Tongue (tissue), 2 donors: Measurements from ENCODE around the gene PPOX. TPM values are rescaled to one million over a fixed set of nuclear protein-coding genes. Genes with fewer than 3 reads are reported as not detected.
A peak's percentile ranks its signal among the peaks of the same experiment; 100 is the strongest.

Source experiments
- DNase-seq: peaks from one replicate; pipeline ENCODE4 v3.0.0-alpha.2; 2015
- total RNA-seq: library from RNA; depleted of rRNA; stranded (reverse); fragments of >200 nt; gene quantifications from one replicate; pipeline ENCODE4 v1.2.3, GENCODE V29; 2014

Gene PPOX
- total RNA-seq, 1 donor from 2014 or later: 15.2 TPM

- peak; percentile 80 for DNase-seq
Measured at GRCh38 chr1:161198194-161198896, 32.1 kb downstream of the PPOX start.

DNA sequence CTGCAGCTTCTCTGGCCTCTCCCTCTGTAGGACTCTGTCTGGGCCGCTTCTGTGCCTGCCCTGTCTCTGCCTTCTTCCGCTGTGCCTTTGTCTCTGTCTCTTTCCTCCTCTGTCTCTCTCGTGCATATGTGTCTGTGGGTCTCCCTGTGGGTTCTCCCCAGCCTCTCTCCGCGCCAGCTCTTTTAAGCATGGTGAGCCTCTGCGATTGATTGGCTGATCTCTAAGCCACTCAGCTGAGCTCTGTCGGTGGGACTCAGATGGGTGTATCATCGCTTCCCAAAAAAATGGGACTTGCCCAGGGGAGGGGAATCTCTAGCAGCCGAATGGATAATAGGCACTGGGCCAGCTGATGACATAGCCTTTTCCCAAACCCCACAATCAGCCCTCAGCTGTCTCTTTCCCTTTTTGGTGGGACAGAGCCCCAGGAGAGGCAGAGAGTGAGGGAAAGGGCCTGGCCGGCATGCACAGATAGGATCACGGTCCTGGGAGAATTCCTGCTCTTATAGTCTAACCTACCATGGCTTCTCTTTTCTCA lies 32.7 kb downstream of the PPOX start, which contains the start of gene ADAMTS4:
Gene ADAMTS4, minus strand, starts transcription at position 158 of the 535 bp plus-strand sequence. CDS start 427 bp downstream, outside the sequence.
- peak; percentile 89 for DNase-seq

DNA sequence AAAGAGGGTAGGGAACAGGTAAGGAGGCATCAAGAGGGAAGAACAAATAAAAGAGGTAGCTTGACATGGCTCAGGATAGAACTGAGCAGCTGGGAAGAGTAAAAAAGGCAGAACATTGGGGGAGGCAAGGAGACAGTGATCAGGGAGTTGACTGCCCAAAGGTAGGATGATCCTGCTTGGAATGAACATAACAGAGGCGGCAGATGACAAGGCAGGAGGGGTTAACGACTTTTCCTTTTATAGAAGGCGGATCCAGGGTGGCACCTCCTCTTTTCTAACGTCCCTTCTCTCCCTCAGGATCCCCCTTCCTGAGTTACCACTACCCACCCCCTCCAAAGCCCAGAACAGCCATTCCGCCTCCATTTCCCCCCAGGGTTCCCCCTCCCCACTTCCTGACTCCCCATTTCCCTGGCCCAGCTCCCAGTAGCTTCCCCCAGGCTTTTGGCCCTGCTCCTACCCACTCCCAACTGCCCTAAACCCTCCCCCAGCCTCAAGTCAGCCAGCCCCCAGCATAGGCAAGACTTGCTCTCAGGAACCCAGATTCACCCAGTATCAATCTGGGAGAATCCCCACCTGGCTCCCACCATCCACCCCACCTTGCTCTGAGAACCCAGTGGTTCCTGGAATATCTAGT lies 33.4 kb downstream of the PPOX start:
- DNase-seq: no peak

GRCh38 chr1:161200421-161200991 lies 34.3 kb downstream of the PPOX start:
- DNase-seq: no peak

DNA sequence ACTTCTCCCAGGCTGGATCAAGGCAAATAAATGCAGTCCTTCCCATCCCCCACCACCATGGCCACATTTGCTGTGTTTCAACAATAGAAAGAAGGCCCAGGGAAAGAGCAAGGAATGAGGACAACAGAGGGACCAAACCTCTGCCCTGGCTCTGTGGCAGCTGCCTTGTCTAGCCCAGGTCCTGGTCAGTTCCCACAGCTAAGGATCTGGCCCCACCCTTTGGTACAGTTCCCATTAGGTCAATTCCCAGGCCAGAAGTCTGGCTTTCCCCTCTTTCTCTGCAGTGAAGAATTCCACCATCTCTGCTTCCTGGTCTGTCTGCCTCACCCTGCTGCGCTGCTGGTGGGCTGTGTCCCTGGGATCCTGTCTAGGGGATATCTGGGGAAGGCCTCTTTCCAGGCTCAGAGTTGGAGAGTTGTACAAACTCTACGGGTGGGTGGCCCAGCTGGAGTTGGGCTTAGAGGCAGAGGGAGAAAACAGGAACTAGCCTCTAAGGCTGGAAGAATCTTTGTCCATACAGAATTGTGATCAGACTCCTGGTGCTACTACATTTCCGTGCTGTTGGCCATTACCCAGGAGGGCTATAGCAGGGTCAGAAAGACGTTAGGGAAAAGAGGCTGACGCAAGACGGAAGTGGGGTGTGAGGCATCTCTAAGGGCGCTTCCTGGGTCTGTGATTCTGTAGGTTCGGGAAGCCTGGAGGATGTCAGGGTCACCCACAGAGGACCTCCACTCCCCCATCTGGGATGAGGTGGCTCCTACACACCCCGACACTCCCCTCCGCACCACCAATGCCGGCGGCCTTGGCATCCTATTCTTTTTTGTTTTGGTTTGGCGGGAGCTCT lies 35.0 kb downstream of the PPOX start:
- peak; percentile 33 for DNase-seq

- peak; percentile 99 for DNase-seq
Measured at GRCh38 chr1:161201836-161202712, 35.8 kb downstream of the PPOX start, which contains the start of gene NDUFS2. NDUFS2 (plus strand) TSS chr1:161202367; CDS start chr1:161202386, 19 bp downstream.

- no peak for DNase-seq
Measured at GRCh38 chr1:161206411-161207140, 40.4 kb downstream of the PPOX start.

DNA sequence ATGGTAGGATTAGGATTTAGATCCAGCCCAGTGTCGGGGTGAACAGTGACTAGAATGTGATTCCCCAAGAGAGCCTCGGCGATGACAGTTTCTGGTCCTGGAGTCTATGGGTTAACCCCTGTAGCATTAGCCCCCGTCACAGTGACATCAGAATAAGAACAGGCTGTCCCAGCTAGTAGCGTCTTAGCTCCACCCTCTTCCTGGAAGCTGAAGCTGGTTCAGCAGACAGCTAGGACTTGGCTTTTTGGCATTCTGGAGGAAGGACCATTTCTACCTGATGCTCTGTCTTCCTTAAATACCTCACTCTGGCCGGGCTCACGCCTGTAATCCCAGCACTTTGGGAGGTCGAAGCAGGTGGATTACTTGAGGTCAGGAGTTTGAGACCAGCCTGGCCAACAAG lies 40.9 kb downstream of the PPOX start:
- no peak for DNase-seq

DNA sequence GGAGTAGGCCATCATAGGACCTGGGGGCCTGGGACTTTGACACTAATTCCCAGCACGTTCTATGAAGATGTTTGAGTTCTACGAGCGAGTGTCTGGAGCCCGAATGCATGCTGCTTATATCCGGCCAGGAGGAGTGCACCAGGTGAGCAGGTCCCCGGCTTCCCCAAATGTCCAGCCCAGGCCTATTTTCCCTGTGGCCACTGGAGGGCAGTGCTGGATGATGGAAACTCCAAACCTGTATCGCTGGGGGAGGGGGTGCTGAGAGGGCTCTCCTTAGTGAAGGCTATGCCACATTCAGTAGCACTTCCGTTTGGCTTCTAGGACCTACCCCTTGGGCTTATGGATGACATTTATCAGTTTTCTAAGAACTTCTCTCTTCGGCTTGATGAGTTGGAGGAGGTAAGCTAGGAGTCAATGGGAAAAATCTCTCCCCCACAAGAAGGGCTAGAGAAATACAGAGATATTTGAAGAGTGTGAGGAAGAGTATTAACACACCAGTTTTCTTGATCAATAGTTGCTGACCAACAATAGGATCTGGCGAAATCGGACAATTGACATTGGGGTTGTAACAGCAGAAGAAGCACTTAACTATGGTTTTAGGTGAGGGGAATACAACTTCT lies 43.7 kb downstream of the PPOX start:
- DNase-seq: peak; percentile 84

- no peak for DNase-seq
Measured at GRCh38 chr1:161214369-161214768, 48.1 kb downstream of the PPOX start.

GRCh38 chr1:161215076-161215475 lies 48.9 kb downstream of the PPOX start, which contains the start of gene FCER1G:
FCER1G (plus strand) TSS chr1:161215295; CDS start chr1:161215322, 27 bp downstream.
- no peak for DNase-seq

DNA sequence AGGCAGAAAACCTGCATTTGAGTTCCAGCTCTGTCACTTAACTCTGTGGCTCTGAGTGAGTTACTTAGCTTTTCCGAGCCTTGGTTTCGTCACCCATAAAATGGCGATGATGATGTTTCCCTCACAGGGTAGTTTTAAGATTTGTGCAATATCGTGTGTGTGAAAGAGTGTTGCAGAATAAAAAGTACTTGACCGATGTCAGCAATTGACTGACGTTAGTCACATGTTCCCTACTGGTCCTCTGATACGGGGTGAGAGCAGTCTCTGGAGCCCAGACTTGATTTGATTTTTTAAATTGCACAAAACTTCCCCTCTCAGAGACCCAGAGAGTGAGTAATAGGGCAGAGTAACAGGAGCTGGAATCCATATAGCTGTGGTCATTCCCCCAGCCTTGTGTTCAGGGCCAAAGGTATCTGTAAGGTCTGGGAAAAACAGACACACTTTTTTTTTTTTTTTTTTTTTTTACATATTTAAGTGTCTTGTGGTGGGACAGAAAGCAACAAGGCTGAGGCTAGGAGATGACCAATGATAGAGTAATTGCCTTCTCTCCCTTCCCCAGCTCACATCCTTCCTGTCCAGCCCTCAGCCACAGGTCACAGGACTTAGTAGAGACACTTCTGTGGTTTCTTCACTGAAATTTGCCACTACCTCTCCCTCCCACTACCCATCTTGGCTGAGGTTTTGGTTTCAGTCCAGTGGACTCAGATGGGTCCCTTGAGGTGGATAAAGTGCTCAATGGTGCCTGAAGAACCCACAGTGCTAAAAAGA lies 50.9 kb downstream of the PPOX start:
- DNase-seq: no peak

GRCh38 chr1:161217831-161218230 lies 51.6 kb downstream of the PPOX start:
- DNase-seq: no peak

GRCh38 chr1:161218301-161219077 lies 52.3 kb downstream of the PPOX start:
- DNase-seq: no peak

DNA sequence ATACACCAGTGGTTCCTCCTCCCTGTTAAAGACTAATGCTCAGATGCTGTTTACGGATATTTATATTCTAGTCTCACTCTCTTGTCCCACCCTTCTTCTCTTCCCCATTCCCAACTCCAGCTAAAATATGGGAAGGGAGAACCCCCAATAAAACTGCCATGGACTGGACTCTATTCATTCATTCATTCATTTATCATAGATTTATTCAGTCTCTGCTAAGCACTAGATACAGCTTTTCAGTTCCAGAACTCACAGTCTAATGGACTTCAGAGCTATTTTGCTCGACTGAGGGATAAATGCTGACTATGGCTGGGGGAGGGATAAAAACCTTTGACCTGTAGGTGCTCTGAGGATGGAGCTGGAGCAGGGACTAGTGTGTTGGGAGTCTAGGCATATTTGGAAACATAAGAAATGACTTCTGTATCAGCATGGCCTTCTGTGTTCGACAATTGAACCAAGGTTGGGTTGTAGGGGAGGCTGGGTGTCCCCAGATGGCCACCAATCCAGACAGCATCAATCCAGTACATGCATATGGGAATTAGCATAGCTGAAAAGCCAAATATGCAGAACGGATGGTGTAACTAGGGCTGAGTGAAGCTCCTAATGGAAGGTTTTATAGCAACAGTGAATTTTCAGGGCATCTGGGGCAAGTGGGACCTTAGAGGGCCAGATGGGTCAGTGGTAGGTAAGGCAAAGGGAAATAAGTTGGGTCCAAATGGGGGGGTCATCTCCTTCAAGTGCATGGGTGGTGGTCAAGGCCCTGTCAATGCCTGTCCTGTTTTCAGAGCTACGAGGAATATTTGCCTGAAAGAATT lies 53.1 kb downstream of the PPOX start:
- DNase-seq: no peak

DNA sequence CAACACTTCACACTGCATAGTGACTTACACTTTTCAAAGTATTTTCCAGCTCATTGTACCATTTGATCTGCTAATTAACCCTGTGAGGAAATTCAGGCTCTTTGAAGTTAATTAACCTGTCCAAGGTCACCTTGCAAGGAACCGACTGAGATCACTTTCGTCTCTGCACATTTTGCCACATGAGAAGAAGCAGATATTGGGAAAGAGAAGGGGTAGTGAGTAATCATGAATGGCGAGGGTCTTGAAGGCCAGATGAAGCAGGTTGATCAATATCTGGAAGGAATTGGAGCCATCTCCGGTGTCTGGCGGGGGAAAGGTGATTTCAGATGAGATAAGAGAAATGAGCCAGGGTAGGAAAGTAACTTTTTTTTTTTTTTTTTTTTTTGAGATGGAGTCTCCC lies 53.8 kb downstream of the PPOX start:
- no peak for DNase-seq
